Uterus (tissue), 4 donors: ENCODE data around the gene SEC14L6. TPM values are rescaled to one million over a fixed set of nuclear protein-coding genes. Genes with fewer than 3 reads are reported as not detected.

Experiments used
- DNase-seq, 2 donors: peaks; one replicate each; pipeline ENCODE4 v3.0.0-alpha.2; 2019 to 2020
- H3K27ac ChIP-seq, 2 donors: fragments of 200-600 bp; sonication (generic); 1 replicate in 1 of 2; 2 replicates in 1 of 2; pipeline ENCODE4 v1.5.1; 2016 to 2018
- H3K27me3 ChIP-seq, 2 donors: fragments of 200-600 bp; sonication (generic); one replicate each; pipeline ENCODE4 v1.5.1; 2018 to 2019; ENCODE audit warnings: control low read depth in 1 of 2
- H3K36me3 ChIP-seq, 2 donors: fragments of 200-600 bp; sonication (generic); one replicate each; pipeline ENCODE4 v1.5.1; 2019; ENCODE audit warnings: control low read depth in 1 of 2
- H3K4me1 ChIP-seq, 2 donors: fragments of 200-600 bp; sonication (generic); one replicate each; pipeline ENCODE4 v1.5.1; 2018 to 2019; ENCODE audit warnings: control low read depth in 1 of 2
- H3K4me3 ChIP-seq, 2 donors: fragments of 200-600 bp; sonication (generic); 1 replicate in 1 of 2; 2 replicates in 1 of 2; pipeline ENCODE4 v1.5.1; 2018 to 2019; ENCODE audit warnings: mild to moderate bottlenecking in 1 of 2
- H3K9me3 ChIP-seq, 2 donors: fragments of 200-600 bp; sonication (generic); one replicate each; pipeline ENCODE4 v1.5.1; 2019; ENCODE audit warnings: control low read depth in 1 of 2
- POLR2A ChIP-seq, 2 donors: fragments of 450-650 bp; IDR thresholded peaks; one replicate each; pipeline ENCODE4 v1.6.1; 2016; ENCODE audit warnings: antibody characterized with exemption in 2 of 2, mild to moderate bottlenecking in 1 of 2, moderate library complexity in 1 of 2
- intact Hi-C: fragments of 100-400 bp; cut with DNase I; formaldehyde crosslinking; loops from one replicate; pipeline ENCODE4 v1.15.1; 2023; ENCODE audit warnings: low total_unique reads
- total RNA-seq, 4 donors: library from RNA; depleted of rRNA in 3 of 4; stranded (reverse); fragments of >200 nt in 3 of 4; gene quantifications; one replicate each; pipeline versions ENCODE4 v1.1.0 to v1.2.4, GENCODE V29; 2014 to 2023
- TF ChIP-seq, protein P1 (sequence below), 4 experiments: fragments of 200-600 bp in 2 of 4; fragments of 450-650 bp in 2 of 4; sonication (generic) in 2 of 4; IDR thresholded peaks; one replicate each; pipeline ENCODE4 v1.5.1; 2016 to 2019; ENCODE audit warnings: antibody characterized with exemption in 4 of 4, mild to moderate bottlenecking in 2 of 4, moderate library complexity in 1 of 4
- donor health status: DM: yes; HTN: yes; CAD: no.

Gene SEC14L6
- total RNA-seq, 4 donors from 2014 or later: under 0.01 to 4.8 (median 4.0) TPM; not detected in 1

DNA sequence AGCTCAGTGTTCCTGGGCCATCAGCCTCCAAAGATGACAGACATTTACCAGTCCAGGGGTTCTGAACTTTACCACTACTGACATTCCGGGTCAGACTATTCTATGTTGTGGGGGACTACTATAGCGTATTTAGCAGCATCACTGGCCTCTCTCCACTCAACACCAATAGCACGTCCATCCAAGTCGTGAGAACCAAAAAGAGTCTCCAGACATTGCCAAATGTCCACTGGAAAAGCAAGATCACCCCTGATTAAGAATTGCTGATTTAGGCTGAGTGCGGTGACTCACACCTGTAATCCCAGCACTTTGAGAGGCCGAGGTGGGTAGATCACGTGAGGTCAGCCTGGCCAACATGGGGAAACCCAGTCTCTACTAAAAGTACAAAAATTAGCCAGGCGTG, 39.9 kb upstream of the SEC14L6 start:
- Histone ChIP-seq H3K27ac (no peak overlapping the region), H3K36me3 (no peaks in the 10 kb centered on the region), H3K9me3 (no peaks in the 10 kb centered on the region), H3K27me3 (no peaks in the 10 kb centered on the region), H3K4me1 (peaks cover 0 to 9% of the 10 kb centered on the region in 2 donors), H3K4me3 (no peak overlapping the region)
- intact Hi-C loops: no loop called here
- no peak for TF ChIP-seq POLR2A (IDR thresholded peaks at IDR 0.05)
- TF ChIP-seq, protein P1, sequence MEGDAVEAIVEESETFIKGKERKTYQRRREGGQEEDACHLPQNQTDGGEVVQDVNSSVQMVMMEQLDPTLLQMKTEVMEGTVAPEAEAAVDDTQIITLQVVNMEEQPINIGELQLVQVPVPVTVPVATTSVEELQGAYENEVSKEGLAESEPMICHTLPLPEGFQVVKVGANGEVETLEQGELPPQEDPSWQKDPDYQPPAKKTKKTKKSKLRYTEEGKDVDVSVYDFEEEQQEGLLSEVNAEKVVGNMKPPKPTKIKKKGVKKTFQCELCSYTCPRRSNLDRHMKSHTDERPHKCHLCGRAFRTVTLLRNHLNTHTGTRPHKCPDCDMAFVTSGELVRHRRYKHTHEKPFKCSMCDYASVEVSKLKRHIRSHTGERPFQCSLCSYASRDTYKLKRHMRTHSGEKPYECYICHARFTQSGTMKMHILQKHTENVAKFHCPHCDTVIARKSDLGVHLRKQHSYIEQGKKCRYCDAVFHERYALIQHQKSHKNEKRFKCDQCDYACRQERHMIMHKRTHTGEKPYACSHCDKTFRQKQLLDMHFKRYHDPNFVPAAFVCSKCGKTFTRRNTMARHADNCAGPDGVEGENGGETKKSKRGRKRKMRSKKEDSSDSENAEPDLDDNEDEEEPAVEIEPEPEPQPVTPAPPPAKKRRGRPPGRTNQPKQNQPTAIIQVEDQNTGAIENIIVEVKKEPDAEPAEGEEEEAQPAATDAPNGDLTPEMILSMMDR (IDR thresholded peaks at IDR 0.05): no peak
- no peak for DNase-seq

DNA sequence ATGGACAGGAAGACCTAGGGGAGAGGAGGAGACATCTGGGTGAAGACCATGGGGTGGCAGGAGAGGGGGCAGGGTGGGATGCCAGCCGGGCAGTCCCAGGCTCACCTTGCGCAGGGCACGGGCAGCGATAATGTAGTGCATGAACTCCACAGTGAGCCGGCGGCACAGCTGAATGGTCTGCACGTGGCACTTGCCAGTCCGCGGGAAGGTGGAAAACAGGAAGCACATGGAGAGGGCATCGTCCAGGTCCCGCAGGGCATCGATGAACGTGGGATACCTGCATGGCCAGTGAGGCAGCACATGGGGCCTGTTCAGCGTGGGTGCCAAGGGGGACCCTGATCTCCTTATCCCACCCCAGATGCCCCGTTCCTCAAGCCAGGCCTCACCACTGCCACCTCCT, 37.9 kb upstream of the SEC14L6 start:
- no peaks in the 10 kb centered on the region for H3K9me3 ChIP-seq
- intact Hi-C loops: no loop called here
- no peaks in the 10 kb centered on the region for H3K4me1 ChIP-seq
- TF ChIP-seq POLR2A (IDR thresholded peaks at IDR 0.05): no peak
- no peaks in the 10 kb centered on the region for H3K27me3 ChIP-seq
- DNase-seq: no peak
- no peak overlapping the region for H3K4me3 ChIP-seq
- no peak overlapping the region for H3K27ac ChIP-seq
- no peaks in the 10 kb centered on the region for H3K36me3 ChIP-seq

DNA sequence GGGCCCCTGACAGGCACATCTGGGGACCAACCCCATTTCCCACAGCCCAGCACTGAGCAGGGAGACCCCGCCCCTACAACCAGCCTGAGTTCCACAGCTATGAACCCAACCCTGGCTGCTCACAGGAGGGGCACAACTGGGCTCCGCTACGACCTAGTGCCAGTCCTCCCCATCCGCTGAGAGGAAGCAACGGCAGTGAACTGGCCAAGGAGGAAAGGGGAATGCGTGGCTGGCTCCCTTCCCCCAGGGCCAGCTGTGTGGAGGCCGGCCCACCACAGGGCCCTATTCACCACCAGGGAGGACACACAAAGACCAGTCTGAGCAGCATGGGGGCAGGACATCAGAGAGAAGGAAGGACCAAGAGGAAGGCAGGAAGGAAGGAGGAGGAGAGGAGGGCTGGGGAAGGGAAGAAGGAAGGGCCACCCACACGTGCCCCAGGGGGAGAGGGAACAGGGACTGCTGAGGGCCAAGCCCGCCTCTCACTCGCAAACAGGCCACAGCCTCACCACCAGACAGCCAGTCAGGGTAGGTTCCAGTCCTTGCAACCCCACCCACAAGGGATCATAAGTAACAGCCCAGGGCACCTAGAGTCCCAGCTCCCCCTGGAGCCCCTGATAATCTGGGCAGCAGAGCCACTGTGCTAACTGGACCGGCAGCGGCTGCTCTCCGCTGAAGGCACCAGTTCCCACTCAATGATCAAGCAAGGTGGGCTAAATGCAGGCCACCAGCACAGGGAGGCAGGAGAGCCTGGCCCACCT, 36.4 kb upstream of the SEC14L6 start:
- Histone ChIP-seq H3K4me3 (no peak overlapping the region), H3K27me3 (no peaks in the 10 kb centered on the region), H3K36me3 (no peaks in the 10 kb centered on the region), H3K9me3 (no peaks in the 10 kb centered on the region), H3K27ac (no peak overlapping the region), H3K4me1 (no peaks in the 10 kb centered on the region)
- intact Hi-C loops: no loop called here
- TF ChIP-seq, protein P1 (IDR thresholded peaks at IDR 0.05): no peak
- TF ChIP-seq POLR2A (IDR thresholded peaks at IDR 0.05): no peak
- no peak for DNase-seq

DNA sequence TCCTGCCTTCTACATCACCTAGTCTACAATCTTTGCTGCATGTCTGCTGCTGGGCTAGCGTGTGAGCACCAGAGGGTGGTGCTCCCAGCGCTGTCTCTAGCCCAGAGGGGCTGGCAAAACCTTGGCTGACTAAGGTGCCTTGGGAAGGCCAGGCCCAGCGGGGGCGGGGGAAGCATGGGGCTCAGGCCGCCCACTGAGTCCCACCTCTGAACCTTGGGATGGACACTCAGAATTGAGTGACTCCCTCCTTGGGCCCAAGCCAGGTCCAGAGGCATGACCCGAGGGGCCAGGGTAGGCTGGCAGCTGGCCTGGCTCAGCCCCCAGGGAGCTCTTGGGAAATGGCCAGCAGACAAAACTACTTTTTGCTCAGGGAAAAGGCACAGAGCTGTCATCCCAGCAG, 35.5 kb upstream of the SEC14L6 start:
- TF ChIP-seq, protein P1 (IDR thresholded peaks at IDR 0.05): no peak
- TF ChIP-seq POLR2A (IDR thresholded peaks at IDR 0.05): no peak
- intact Hi-C loops: no loop called here
- H3K4me1 ChIP-seq: no peaks in the 10 kb centered on the region
- no peaks in the 10 kb centered on the region for H3K36me3 ChIP-seq
- H3K27me3 ChIP-seq: no peaks in the 10 kb centered on the region
- no peaks in the 10 kb centered on the region for H3K9me3 ChIP-seq
- H3K27ac ChIP-seq: no peak overlapping the region
- DNase-seq: no peak
- H3K4me3 ChIP-seq: no peak overlapping the region

DNA sequence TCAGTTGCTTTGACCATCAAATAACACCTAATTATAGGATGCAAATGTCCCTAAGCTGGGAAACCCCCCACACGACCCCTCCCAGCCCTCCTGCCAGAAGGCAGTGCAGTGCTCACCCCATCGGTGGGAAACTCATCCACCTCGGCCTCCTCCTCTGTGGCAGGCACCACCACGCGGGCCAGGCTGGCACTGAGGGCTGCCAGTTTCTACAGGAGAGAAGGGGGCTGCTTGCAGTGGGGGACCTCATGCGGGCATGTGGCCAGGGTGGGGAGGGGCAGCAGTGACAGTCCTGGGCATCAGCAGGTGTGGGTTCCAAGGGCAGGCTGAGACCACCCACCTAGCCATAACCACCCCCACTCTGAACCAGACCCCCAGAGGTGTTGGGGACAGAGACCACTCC, 34.4 kb upstream of the SEC14L6 start:
- Histone ChIP-seq H3K27me3 (no peaks in the 10 kb centered on the region), H3K27ac (no peak overlapping the region), H3K9me3 (no peaks in the 10 kb centered on the region), H3K36me3 (no peaks in the 10 kb centered on the region), H3K4me1 (peaks cover 0 to 2% of the 10 kb centered on the region in 2 donors), H3K4me3 (no peak overlapping the region)
- no peak for TF ChIP-seq POLR2A (IDR thresholded peaks at IDR 0.05)
- TF ChIP-seq, protein P1 (IDR thresholded peaks at IDR 0.05): no peak
- no peak for DNase-seq
- intact Hi-C loops: no loop called here
